ENCODE data around the gene NDUFB8.

DNA sequence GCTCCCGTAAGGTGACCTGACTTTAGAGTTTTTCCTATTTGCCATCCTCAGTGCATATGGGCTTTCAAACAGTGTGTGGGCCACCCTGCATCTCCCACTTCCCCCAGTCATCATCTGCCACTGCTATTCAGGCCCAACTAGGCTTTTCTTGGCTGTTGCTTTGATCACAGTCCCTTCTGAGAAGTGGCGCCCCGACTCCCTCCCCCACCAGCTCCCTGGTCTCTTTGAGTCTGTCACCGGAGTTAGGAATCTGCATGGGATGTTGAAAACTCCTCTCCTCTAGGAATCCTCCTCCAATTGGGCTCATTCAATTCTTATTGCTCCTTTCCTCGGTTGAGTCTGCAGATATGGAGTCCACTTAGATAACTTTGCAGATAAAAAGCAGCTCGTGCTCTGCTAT lies 38.2 kb upstream of the NDUFB8 start:
- TF ChIP-seq POLR2A (IDR thresholded peaks at IDR 0.05) (no peak), POLR2AphosphoS5 (IDR thresholded peaks at IDR 0.05) (no peak)
- TF ChIP-seq, protein P1, sequence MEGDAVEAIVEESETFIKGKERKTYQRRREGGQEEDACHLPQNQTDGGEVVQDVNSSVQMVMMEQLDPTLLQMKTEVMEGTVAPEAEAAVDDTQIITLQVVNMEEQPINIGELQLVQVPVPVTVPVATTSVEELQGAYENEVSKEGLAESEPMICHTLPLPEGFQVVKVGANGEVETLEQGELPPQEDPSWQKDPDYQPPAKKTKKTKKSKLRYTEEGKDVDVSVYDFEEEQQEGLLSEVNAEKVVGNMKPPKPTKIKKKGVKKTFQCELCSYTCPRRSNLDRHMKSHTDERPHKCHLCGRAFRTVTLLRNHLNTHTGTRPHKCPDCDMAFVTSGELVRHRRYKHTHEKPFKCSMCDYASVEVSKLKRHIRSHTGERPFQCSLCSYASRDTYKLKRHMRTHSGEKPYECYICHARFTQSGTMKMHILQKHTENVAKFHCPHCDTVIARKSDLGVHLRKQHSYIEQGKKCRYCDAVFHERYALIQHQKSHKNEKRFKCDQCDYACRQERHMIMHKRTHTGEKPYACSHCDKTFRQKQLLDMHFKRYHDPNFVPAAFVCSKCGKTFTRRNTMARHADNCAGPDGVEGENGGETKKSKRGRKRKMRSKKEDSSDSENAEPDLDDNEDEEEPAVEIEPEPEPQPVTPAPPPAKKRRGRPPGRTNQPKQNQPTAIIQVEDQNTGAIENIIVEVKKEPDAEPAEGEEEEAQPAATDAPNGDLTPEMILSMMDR (IDR thresholded peaks at IDR 0.05): no peak

Data from prostate gland (tissue), 2 donors.